Body of pancreas (tissue), 4 donors: ENCODE data around the gene SCAPER.

Experiments used
- POLR2A ChIP-seq, 3 donors: fragments of 450-650 bp; IDR thresholded peaks; one replicate each; pipeline ENCODE4 v1.6.1; 2016; ENCODE audit warnings: antibody characterized with exemption in 3 of 3, mild to moderate bottlenecking in 2 of 3
- TF ChIP-seq, protein P1 (sequence below), 7 experiments: fragments of 450-650 bp in 4 of 7; fragments of 200-600 bp in 3 of 7; sonication (generic) in 3 of 7; IDR thresholded peaks; one replicate each; pipeline ENCODE4 v1.5.1; 2016 to 2019; ENCODE audit warnings: antibody characterized with exemption in 7 of 7

GRCh38 chr15:76502678-76503077 is 402.5 kb downstream of the SCAPER start:
- TF ChIP-seq, protein P1, sequence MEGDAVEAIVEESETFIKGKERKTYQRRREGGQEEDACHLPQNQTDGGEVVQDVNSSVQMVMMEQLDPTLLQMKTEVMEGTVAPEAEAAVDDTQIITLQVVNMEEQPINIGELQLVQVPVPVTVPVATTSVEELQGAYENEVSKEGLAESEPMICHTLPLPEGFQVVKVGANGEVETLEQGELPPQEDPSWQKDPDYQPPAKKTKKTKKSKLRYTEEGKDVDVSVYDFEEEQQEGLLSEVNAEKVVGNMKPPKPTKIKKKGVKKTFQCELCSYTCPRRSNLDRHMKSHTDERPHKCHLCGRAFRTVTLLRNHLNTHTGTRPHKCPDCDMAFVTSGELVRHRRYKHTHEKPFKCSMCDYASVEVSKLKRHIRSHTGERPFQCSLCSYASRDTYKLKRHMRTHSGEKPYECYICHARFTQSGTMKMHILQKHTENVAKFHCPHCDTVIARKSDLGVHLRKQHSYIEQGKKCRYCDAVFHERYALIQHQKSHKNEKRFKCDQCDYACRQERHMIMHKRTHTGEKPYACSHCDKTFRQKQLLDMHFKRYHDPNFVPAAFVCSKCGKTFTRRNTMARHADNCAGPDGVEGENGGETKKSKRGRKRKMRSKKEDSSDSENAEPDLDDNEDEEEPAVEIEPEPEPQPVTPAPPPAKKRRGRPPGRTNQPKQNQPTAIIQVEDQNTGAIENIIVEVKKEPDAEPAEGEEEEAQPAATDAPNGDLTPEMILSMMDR (IDR thresholded peaks at IDR 0.05), result no peak
- no peak for TF ChIP-seq POLR2A (IDR thresholded peaks at IDR 0.05)
